Ramos (cell line): Measurements from ENCODE around the gene LOXL1.

Experiments
- in situ Hi-C: fragments of 300-500 bp; cut with MboI; formaldehyde crosslinking; loops from one replicate; pipeline ENCODE4 v1.14.3; 2022; ENCODE audit warnings: low sequenced_read_pairs; ENCODE audit not compliant: unreplicated experiment

Gene LOXL1

DNA sequence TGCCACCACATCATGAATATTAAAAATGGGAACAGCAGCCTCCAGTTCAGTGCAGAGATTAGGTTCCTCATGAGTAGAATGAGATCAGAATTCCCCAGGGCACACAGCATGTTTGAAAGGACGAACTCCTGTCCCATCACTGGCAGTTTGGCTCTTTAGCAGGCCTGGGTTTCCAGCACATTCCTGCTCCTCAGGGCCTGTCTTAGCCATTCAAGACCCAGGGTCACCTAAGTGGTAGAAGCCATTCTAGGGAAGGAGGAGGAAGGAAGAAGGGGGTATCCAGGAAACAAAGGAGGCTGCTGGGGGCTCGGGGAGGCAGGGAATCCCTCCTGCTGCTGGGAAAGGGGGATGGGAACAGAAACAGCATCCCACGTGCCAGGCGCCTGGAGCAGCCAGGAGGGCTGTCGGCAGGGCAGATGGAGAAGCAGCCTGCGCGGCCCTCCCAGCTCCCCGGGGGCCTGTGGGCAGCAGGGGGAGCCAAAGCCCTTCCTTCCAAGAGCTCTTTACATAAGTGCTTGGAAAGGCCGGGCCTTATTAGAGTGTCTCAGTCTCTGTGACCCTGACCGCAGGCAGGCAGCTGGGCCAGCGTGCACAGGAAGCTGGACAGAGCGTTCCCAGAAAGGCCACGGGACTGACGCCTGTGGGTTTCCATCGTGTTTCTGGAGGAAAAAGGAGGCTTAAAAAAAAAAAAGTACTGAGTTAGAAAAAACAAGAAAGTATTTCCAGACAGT, 24.7 kb downstream of the LOXL1 start:
- in situ Hi-C loops = no loop called here

DNA sequence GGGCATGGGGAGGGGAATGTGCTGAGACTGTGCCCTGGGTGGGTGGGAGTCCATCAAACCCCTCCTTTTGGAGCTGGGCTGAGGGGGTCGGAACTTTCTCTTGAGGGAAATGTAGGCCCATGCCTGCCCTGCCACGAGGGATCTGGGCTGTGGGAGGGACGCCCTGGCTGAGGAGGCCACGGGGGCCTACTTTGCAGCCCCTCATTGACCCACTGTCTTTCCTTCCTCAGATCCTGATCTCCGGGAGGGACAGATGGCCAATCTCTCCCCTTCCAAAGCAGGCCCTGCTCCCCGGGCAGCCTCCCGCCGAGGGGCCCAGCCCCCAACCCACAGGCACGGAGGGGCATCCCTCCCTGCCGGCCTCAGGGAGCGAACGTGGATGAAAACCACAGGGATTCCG, 25.3 kb downstream of the LOXL1 start:
- in situ Hi-C loops = no loop called here

DNA sequence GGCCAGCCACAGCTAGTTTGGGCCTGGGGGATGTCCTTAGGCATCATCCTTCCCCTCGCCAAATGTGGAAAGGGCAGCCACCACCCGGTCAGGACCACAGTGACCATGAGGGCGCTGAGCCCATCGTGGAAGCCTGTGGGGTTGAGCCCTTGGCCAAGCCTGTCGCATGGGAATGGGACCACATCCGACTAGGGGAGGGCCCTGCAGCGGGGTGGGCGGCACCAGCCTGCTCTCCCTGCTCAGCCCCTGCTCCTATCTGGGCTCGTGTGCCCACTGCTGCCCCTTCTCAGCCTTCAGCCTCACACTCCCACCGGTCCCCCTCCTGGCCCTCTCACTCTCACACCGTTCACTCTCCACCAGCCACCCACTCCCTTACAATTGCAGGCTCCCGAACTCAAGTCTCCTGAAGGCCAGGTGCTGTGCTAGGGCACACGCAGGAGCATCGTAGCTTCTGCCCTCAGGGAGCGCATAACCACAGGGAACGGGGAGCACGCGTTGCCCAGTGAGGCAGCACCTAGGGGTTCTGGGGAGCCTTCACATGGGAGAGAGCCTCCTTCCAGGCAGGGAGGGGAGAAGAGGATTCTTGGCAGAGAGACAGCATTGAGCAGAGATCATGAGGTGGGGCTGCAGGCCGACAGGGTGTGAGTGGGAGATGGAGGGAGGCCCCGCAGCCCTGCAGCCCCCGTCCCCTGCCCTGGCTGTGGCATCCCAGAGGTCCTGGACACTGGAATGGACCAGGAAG, 26.1 kb downstream of the LOXL1 start:
- in situ Hi-C loops = no loop called here

DNA sequence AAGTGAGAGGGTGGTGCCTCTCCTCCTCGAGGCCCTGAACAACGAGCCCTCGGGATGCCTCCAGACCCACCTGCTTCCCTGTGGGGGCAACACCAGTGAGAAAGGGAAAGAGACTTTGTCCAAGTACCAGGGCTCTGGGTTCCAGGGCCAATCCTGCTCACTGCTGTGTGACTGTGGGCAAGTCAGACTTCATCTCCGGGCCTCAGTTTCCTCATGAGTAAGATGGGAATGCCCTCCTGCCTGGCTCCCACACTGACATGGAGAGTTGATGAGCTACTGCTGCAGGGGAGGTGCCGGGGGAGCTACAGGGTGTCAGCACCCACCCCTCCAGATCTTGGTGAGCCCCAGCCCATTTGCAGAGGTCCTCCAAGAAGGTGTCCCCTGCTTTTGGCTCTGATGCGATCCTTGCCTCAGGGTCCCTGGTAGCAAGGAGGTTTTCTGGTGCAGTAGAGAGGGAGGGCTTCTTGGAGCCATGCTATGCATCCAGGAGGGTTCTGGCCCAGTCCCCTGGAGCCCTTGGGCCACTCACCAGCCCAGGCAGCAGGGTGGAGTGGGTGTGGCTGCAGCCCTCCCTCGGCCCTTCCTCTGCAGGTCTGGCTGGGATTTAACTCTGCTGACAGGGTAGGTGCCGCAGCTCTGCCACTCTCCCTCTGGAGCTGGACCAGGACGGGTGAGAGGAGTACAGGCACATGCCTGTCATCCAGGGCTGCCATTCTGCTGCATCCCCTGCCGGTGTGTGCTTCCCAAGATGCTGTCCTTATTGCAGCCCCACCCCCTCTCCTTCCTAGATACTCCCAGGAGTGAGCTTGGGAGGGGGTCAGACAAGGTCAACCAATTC, 26.9 kb downstream of the LOXL1 start:
- in situ Hi-C loops = no loop called here

DNA sequence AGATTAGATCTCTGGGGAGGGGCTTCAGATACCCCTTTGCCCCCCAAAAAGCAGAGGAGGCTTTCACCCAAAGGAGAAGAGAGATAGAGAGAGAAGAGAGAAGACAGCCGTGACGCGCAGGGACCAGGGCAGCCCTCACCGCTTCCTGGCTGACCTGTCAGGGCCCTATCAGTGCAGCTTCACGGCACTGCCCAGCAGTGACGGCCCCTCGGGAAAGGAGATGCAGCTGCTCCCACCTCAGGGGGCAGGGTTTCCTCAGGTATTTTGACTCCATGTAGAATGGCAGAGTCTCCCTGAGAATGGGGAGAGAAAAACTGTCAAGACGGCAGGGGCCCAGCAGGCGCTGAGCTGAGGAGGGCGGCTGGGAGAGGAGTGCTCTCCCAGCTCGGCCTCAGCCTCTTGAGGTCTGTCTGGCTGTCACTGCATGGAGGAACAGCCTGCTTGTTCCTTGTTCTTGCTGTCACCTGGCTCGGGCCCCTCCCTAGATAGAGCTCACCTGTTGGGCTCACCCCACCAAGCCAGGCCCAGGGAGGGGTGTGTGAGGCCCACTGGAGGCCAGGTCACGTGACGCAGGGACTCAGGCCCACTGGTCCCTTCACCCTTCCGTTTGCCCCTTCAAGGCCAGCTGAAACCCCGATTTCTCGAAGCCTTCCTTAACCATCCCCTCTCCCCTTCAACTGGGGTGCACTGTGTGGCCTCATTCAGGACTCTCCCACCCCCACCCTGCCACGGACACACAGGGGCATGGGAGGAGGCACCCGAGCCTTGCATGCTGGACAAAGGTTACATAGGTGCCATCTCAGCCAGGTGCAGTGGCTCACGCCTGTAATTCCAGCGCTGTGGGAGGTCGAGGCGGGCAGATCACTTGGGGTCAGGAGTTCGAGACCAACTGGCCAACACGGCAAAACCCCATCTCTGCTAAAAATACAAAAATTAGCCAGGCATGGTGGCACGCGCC, 28.2 kb downstream of the LOXL1 start:
- in situ Hi-C loops = no loop called here

DNA sequence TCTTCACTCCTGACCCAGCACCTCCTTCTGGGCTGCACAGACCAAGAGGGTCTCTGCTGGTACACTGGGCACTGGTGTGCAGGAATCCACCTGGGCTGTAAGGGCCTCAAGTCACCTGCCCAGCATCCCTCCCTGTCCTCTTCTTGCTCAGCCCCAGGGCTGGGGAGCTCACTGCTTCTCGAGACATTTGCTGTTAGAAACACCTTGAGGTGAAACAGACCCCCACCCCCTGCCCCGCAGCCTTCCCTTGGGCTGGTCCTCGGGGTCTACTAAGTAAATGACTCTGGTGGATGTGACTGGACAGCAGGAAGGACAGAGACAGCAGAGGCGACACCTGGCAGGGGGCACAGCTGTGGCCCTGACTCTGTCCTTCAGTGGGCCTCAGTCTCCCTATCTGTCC, 29.1 kb downstream of the LOXL1 start:
- in situ Hi-C loops = no loop called here

DNA sequence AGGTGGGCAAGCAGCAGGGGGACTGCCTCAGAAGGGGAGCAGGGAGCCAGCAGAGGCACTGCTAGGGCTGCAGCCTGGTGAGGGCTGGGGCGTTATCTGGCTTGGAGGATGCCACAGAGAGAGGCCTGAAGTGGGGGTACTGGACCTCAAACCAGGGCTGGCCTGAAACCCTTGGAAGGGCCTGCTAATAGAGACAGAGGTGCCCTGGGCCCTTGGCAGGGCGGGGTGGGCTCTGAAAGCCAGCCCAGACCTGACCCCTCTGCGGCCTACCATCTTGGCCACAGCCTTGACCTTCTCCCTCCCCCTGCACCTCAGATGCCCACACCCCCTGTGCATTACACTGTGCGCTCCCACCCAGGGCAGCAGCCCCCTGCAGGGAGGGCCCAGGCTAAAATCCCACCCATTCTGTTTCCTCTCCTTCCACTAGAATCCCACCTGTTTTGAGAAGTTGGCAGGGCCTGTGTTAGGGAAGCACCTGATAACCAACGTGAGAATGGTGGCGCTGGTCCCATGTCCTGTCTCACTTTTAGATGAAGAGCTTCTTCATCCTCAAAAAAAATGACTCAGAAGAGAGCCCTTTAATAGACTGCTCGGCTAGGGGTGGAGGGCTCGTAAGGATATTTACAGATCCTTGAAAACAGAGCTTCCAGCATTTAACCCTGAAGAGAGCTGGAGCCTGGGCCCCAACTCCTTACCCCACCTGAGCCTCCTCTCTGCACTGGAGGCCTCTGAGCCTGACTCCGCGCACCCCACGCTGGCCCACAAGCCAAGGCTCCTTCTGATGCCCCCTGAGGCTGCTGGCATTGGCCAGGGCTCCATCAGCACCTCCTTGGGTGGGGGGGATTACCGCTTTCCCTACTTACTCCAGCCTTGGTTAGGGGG, 29.8 kb downstream of the LOXL1 start:
- in situ Hi-C loops = no loop called here

DNA sequence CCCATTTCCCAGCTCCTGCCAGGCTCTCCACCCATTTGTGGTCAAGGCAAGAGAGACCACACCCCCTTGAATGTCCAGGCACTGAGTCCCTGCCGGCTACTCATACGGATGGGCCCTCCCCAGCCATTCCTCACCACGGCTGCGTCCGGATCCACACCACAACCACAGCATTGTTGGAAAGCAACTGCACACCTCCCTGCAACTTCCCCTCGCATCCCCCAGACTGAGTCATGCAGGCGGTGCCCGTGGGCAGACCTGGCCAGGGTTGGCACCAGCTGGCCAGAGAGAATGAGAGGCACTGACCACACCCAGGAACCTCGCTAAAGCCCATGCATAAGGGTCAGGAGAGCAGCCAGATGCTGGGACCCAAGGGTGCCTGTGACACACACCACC, 30.5 kb downstream of the LOXL1 start:
- in situ Hi-C loops = no loop called here

DNA sequence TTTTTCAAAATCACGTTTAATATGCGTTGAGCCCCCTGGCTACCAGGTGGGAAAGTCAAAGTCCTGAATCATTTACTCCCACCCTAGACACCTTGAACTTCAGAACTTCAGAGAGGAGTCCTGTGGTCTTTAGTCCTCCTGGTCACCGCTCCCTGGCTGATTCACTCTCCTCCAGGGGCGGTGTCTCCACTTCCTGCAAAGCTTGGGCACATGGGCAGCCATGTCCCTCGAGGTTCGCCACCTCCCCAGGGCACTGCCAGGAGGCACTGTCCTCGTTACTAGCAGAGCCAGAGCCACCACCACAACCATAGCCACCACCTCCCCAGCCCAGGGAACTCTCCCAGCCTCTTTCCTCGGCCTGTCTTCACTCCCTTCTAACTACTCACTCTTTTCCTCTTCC, 31.0 kb downstream of the LOXL1 start:
- in situ Hi-C loops = no loop called here

DNA sequence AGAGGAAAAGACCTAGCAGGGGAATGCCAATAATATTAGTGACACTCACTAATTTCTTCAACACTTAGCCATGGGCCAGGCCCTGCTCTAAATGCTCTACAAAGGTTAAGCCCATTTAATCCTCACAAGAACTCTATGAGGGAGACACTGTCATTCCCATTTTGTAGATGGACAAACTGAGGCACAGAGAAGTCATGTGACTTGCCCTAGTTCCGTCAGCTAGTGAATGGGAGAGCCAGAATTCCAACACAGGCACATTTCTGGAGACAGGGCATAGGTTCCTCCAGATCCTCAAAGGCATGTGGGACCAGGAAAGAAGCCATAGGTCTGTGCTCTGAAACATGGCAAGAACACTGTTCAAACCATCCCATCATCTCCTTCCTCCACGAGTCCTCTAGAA, 31.5 kb downstream of the LOXL1 start:
- in situ Hi-C loops = no loop called here

DNA sequence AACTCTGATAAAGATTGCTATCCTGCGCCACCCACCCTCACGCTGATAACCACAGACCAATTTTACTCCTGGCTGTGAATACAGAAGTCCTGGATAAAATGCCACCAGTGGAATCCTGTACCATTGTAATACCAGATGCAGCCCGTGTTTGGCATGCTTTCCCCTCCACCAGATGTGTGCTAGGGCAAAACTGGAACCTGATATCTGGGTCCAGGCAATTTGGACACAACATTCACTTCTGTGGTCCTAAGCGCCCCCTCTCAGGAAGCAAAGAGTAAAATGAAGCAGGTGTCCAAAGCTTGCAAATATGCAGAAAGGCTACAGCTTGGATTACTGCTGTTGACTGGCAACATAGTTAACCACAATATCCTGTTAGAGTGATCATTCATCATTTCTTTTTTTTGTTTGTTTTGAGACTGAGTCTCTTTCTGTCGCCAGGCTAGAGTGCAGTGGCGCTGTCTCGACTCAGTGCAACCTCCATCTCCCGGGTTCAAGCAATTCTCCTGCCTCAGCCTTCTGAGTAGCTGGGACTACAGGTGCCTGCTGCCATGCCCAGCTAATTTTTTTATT, 32.8 kb downstream of the LOXL1 start:
- in situ Hi-C loops = no loop called here

DNA sequence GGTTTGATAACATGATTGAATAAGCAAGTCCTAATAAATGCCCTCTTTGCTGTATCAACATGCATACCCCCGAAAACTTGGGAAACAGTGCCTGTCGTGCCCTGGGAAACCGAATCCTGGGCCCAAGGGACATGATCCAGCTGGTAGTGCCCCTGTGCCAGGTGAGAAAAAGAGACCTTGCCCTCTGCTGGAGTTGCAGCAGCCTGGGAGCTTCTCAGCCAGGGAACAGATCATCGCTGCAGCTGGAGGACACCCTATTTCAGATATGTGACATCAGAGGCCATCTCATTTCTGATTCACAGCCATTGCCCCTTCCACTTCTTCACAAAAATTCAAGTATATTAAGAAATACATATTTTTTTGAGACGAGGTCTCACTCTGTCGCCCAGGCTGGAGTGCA, 33.5 kb downstream of the LOXL1 start:
- in situ Hi-C loops = loop anchor here (10.0 kb wide), 1 partner anchor 345 kb away; no protein-coding TSS in a partner anchor

DNA sequence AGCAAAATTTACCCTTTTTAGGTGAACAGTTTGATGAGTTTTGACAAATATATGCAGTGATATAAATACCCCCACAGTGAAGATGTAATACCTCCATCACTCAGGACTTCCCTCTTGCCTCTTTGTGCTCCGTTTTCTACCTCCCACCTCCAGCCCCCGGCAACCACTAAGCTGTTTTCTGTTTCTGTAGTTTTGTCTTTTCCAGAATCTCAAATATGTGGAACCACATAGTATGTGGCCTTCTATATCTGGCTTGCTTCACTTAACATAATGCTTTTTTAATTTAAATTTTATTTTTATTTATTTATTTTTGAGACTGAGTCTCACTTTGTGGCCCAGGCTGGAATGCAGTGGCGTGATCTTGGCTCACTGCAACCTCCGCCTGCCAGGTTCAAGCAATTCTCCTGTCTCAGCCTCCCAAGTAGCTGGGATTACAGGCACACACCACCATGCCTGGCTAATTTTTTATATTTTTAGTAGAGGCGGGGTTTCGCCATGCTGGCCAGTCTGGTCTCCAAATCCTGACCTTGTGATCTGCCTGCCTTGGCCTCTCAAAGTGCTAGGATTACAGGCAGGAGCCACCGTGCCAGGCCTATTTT, 34.3 kb downstream of the LOXL1 start:
- in situ Hi-C loops = loop anchor here (10.0 kb wide), 1 partner anchor 344 kb away; no protein-coding TSS in a partner anchor

DNA sequence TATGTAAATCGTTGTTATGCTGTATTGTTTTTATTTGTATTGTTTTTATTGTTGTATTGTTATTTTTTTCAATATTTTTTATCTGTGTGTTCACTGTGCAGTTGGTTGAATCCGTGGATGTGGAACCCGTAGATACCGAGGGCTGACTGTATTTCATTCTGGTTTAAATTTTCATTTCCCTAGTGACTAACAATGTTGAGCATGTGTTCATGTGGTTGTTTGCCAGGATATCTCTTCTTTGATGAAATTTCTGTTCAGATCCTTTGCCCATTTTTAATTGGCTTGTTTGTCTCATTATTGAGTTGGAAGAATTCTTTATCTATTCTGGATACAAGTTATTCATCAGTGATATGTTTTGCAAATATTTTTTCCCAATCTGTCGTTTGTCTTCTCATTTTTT, 36.2 kb downstream of the LOXL1 start:
- in situ Hi-C loops = loop anchor here (10.0 kb wide), 1 partner anchor 342 kb away; no protein-coding TSS in a partner anchor

DNA sequence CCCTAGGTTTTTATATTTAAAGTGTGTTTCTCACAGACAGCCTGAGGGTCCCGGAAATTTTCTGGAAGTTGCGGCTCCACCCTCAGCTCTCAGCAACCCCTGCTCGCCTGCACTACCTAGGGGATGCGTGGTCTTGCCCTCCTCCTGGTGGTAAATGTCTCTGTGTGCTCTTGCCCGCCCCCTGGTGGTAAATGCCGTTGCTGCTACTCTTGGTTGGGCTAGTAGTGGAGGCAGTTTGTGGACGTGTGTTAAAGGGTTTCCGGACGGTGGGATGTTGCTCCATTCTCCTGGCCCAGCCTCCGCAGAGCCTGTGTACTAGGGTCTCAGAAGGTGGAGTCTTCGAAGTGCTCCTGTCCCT, 38.5 kb downstream of the LOXL1 start:
- in situ Hi-C loops = loop anchor here (10.0 kb wide), 1 partner anchor 340 kb away; no protein-coding TSS in a partner anchor

DNA sequence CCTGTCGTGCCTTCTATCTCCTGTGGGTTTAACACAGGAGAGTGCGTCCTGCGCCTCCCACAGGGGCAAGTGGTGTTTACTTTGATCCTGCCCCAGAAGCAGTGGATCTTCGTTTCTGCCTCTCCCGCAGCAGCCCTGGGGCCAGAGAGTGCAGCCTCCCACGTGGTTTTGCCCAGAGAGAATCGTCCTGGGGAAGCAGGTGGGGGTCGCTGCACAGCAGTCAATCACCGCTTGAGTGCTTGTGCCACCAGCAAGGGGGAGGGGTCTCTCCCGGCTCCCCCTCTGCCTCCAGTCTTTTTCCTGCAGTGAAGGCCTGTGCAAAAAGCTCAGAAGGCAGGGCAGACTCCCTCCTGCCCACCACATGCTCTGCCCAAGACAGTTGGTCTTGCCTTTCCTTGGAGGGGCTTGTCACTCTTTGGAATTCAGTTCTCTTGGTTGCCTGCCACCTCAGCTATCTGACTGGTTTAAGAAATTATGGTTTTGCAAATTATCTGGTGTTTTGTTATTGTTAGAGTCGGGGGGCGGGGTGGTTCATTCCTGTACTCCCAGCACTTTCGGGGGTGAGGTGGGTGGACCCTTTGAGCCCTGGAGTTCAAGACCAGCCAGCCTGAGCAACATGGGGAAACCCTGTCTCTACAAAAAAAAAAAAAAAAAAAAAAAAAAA, 39.0 kb downstream of the LOXL1 start:
- in situ Hi-C loops = loop anchor here (10.0 kb wide), 1 partner anchor 340 kb away; no protein-coding TSS in a partner anchor

DNA sequence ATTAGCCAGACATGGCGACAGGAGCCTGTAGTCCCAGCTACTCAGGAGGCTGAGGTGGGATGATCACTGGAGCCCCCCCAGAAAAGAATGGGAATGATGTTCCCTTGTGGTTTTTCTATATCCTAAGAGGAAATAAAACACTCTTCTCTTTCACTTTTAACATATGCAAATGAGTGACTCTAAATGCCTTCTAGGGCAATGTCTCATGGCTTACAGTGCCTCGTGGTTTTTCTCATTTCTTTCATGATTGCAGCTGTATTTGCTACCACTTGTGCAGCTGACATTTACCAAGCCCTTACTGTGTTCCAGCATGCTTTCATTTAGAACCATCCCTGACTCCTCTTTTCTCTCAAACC, 39.5 kb downstream of the LOXL1 start:
- in situ Hi-C loops = loop anchor here (10.0 kb wide), 1 partner anchor 339 kb away; no protein-coding TSS in a partner anchor
